KBM-7 (cell line): ENCODE data around the gene RXFP3.
"Not testable (repeated sequence)": the region's sequence is repeated elsewhere in the genome, so short reads cannot be mapped to it uniquely, and the experiment has no call there.

Experiments
- DNase-seq: peaks from one replicate; pipeline ENCODE4 v3.0.0-alpha.2; 2015
- in situ Hi-C: fragments of 300-500 bp; cut with MboI; formaldehyde crosslinking; loops from 2 replicates; pipeline ENCODE4 v1.14.3; 2020; ENCODE audit warnings: low sequenced_read_pairs, low pct_unique_long_range_greater_than_20kb, mixed read lengths

The RXFP3 gene

DNA sequence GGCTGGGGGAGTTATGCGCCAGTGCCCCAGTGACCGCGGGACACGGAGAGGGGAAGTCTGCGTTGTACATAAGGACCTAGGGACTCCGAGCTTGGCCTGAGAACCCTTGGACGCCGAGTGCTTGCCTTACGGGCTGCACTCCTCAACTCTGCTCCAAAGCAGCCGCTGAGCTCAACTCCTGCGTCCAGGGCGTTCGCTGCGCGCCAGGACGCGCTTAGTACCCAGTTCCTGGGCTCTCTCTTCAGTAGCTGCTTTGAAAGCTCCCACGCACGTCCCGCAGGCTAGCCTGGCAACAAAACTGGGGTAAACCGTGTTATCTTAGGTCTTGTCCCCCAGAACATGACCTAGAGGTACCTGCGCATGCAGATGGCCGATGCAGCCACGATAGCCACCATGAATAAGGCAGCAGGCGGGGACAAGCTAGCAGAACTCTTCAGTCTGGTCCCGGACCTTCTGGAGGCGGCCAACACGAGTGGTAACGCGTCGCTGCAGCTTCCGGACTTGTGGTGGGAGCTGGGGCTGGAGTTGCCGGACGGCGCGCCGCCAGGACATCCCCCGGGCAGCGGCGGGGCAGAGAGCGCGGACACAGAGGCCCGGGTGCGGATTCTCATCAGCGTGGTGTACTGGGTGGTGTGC is at the start of gene RXFP3:
RXFP3 (plus strand) TSS at position 6 of the 636 bp plus-strand sequence; CDS start at position 361, 355 bp downstream.
- no peak for DNase-seq
- in situ Hi-C loops = no loop called here

DNA sequence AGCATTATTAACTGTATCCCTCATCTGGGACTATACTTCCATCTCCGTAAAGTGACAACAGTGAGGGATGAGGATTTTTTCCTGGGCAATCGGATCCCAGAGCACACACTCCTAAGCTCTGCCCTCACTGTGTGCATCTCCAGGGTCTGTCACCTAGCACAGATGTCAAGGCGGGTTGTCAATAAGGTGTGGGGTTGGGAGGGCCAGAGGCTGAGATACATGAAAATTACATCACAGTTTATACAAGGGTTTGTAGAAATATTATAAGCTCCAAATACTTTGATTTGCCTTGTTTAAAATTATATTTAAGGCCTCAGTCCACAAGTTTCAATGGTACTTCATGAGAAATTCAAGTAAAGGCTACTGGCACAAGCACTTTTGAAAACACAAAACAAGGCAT is 48.9 kb upstream of the RXFP3 start:
- no peak for DNase-seq
- in situ Hi-C loops = no loop called here

DNA sequence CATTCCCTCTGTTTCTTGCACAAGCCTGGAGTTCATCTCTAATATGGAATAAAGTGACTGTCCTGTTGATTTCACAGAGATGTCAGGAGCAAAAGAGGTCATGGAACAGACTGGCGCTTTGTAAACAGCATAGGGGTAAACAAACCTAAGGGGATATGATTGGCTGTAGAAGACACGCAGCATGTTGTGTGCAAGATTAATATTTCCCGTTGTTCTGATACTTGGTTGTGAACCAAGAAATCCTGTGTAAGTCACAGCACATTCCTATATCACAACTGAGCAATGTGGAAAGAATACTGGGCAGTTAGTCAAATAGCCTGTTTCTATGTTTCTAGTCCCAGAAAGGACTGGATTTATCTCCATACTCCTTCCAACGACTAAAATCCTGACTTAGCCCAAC is 47.6 kb upstream of the RXFP3 start:
- in situ Hi-C loops = no loop called here
- no peak for DNase-seq

DNA sequence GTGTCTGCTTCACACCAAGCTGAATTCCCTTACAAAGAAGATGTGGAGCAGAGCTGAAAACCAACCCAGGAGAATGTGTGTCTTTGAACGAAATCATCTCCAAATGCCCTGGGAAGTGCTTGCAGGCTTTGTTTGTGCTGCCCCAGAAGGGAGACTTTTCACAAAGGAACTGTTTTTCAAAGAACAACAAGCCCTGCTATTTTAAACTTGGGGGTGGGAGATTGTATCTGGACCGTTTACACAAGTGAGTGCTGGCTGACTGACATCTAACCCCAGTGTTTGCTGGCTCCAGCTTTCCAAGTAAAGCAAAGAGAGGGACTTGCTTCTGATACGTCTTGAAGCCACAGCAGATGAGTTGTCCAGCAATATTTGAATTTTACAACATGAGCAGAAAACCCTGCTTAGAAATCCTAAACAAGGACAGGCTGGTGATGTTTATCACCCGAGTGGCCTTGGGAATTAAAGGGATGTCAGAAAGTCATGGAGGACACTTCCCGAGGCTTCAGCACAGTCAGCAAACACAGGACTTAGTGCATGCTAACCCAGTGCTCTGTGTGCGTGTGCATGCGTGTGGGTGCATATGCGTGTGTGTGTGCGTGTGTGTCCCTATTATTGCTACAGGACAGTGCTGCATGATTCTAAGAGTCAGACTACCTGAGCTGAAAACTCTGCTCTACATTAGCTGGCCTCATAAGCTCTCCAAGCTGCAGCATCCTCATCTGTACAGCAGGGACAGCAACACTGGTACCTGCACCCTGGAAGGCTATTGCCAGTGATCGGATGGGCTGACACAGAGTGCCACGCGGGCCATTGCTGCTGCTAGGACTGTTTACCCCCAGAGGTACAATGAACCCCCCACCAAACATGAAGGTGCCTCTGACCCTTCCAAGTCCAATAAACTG is 45.8 kb upstream of the RXFP3 start:
- in situ Hi-C loops = no loop called here
- no peak for DNase-seq

DNA sequence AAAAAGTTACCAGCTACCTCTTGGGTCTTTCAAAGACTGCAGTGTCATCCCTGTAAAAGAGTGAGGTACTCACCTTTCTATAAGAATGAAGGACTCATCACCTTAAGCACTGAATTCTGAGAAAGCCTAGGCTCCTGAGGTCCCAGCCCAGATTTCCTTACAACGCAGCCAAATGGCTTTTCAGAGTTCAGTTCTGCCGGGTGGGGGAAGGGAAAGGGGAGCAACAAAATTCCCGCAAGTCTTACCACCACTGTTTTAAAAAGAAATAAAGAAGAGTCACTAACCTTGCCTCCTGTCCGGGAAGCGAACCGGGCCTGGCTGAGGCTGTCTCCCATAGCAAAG is 44.8 kb upstream of the RXFP3 start:
- peak; percentile 1 for DNase-seq
- in situ Hi-C loops = no loop called here

GRCh38 chr5:33891788-33892619 is 44.2 kb upstream of the RXFP3 start, which contains the start of gene ADAMTS12:
Gene ADAMTS12 (minus strand): TSS chr5:33891990. CDS start chr5:33891856, 134 bp downstream.
- in situ Hi-C loops = no loop called here
- DNase-seq = peak; percentile 1

DNA sequence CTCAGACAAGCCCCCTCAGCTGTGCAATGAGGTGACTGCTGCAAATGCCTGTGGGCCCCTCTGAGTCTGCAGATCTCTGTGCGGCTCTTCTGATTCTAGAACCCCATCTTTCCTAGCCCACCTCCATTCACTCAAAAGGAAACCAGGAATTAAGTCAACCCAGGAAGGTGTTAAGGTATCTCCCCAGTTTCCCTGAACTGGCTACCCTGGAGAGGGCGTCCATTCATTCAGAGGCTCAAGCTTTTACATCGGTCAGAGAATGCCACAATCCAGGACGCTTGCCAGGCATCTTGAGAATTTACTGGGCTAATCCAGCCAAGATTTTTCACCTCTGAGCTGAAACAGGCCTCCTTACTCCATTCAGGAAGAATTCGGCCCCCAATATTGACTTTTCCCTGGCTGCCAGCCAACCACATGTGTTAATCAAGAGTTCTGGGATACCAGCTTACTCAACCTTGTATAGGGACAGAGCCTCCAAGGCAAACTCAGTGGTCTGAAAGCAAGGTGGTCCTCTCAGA is 43.5 kb upstream of the RXFP3 start:
- in situ Hi-C loops = no loop called here
- DNase-seq = no peak

DNA sequence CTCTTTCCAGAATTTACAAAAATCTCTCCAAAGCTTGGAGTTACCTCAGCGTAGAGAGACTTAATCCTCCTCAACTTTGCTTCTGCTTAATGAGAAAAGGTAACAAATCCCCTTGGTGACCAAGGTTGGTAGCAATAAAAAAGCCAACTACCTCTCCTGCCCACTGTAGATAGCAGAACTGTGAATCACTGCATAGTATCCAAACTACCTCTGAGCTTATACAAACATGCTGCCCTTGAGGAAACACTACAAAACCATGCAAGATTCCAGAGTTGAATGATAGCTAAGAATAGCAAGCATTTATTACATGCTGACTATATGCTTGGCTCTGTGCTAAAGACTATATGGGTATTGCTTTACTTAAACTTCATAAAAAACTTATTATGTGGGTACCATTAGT is 41.6 kb upstream of the RXFP3 start:
- DNase-seq = no peak
- in situ Hi-C loops = no loop called here

DNA sequence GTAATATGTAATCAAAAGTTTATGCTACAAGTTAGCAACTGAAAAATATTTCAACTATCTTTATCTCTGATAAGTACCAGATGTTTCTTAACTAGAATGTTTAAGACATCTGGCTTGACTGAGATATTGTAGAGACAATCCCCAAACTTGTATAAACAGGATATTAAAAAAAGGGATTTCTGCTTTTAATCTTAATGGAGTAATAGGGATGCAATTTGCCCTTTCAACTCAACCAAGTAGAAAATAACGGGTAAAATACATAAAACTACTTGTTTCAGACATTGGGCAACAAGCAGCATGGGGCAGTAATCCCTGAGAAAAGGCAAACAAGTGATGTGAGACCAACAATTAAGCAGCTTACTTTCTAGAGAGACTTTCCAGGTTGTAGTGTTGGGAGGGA is 35.0 kb upstream of the RXFP3 start:
- in situ Hi-C loops = no loop called here
- no peak for DNase-seq

- in situ Hi-C loops = no loop called here
- no peak for DNase-seq
Observed at GRCh38 chr5:33903118-33903517, 33.1 kb upstream of the RXFP3 start.

- DNase-seq = no peak
- in situ Hi-C loops = no loop called here
Observed at GRCh38 chr5:33905381-33905780, 30.8 kb upstream of the RXFP3 start.

- in situ Hi-C loops = not testable (repeated sequence)
- DNase-seq = peak; percentile 9
Observed at GRCh38 chr5:33906248-33906647, 29.9 kb upstream of the RXFP3 start.

DNA sequence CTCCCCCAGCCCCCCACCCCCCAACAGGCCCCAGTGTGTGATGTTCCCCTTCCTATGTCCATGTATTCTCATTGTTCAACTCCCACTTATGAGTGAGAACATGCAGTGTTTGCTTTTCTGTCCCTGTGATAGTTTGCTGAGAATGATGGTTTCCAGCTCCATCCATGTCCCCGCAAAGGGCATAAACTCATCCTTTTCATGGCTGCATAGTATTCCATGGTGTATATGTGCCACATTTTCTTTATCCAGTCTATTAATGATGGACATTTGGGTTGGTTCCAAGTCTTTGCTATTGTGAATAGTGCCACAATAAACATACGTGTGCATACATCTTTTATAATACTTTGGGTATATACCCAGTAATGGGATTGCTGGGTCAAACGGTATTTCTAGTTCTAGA is 21.3 kb upstream of the RXFP3 start:
- DNase-seq, in situ Hi-C loops: not testable (repeated sequence)

GRCh38 chr5:33921002-33921401 is 15.2 kb upstream of the RXFP3 start:
- in situ Hi-C loops = no loop called here
- no peak for DNase-seq

- in situ Hi-C loops = no loop called here
- no peak for DNase-seq
Observed at GRCh38 chr5:33925278-33925677, 10.9 kb upstream of the RXFP3 start.

GRCh38 chr5:33927685-33928084 is 8.5 kb upstream of the RXFP3 start:
- in situ Hi-C loops = no loop called here
- no peak for DNase-seq

DNA sequence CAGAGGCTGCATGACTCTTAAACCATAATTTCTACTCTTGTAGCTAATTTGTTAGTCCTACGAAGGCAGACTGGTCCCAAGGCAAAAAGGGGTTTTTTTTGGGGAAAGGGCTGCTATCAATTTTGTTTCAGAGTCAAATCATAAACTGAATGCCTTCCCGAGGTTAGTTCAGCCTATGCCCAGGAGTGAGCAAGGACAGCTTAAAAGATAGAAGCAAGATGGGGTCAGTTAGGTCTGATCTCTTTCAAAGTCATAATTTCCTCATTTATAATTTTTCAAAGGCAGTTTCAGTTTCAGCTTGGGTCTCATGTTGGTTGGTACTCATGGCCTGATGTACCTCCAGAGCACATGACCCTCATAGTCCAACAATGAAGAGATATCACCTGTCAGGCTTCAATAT is 7.9 kb upstream of the RXFP3 start:
- no peak for DNase-seq
- in situ Hi-C loops = no loop called here

- in situ Hi-C loops = no loop called here
- DNase-seq = no peak
Observed at GRCh38 chr5:33929925-33930690, 6.1 kb upstream of the RXFP3 start.

- in situ Hi-C loops = no loop called here
- no peak for DNase-seq
Observed at GRCh38 chr5:33931136-33931535, 5.0 kb upstream of the RXFP3 start.
